Testis (tissue), 3 donors: Measurements from ENCODE around the gene TEX14. TPM values are rescaled to one million over a fixed set of nuclear protein-coding genes. Genes with fewer than 3 reads are reported as not detected.

ENCODE experiments used
- DNase-seq: peaks from one replicate; pipeline ENCODE4 v3.0.0-alpha.2; 2019
- H3K27ac ChIP-seq, 2 donors: fragments of 200-600 bp; sonication (generic); one replicate each; pipeline ENCODE4 v1.5.1; 2019
- H3K27me3 ChIP-seq: fragments of 200-600 bp; sonication (generic); one replicate; pipeline ENCODE4 v1.5.1; 2019
- H3K36me3 ChIP-seq: fragments of 200-600 bp; sonication (generic); one replicate; pipeline ENCODE4 v1.5.1; 2017; ENCODE audit warnings: low read depth; ENCODE audit errors: missing control alignments
- H3K4me1 ChIP-seq: fragments of 200-600 bp; sonication (generic); one replicate; pipeline ENCODE4 v1.5.1; 2019
- H3K4me3 ChIP-seq, 2 donors: fragments of 200-600 bp; sonication (generic); one replicate each; pipeline ENCODE4 v1.5.1; 2017 to 2019
- H3K9me3 ChIP-seq: fragments of 200-600 bp; sonication (generic); one replicate; pipeline ENCODE4 v1.5.1; 2017
- CTCF ChIP-seq, 3 experiments: fragments of 450-650 bp in 2 of 3; fragments of 200-600 bp in 1 of 3; sonication (generic) in 1 of 3; IDR thresholded peaks; one replicate each; pipeline ENCODE4 v1.5.1; 2016 to 2019; ENCODE audit warnings: antibody characterized with exemption in 3 of 3, mild to moderate bottlenecking in 2 of 3, moderate library complexity in 1 of 3
- POLR2A ChIP-seq: fragments of 450-650 bp; IDR thresholded peaks from one replicate; pipeline ENCODE4 v1.6.1; 2017; ENCODE audit warnings: antibody characterized with exemption, mild to moderate bottlenecking, moderate library complexity
- WGBS, 2 donors: methylation state at CpG; one replicate each; pipeline ENCODE4 v1.1.5; 2018; 5-methylcytosine and 5-hydroxymethylcytosine counted together
- intact Hi-C: fragments of 100-400 bp; cut with DNase I; formaldehyde crosslinking; loops from one replicate; pipeline ENCODE4 v1.15.1; 2023; ENCODE audit warnings: low total_unique reads
- polyA plus RNA-seq: library from polyadenylated mRNA; stranded (reverse); fragments of 350-450 nt; fragmentation: Illumina TruSeq; extraction: RNeasy Lipid Tissue Mini Kit (QIAGEN cat#74804); gene quantifications from one replicate; pipeline ENCODE4 v1.2.3, GENCODE V29; 2014; ENCODE audit warnings: low read depth, low replicate concordance; ENCODE audit not compliant: insufficient read depth
- total RNA-seq, 2 donors: library from RNA; depleted of rRNA; stranded (reverse); fragments of >200 nt; gene quantifications; one replicate each; pipeline ENCODE4 v1.2.3, GENCODE V29; 2016

TEX14 gene
- total and polyA plus RNA-seq, 3 donors from 2014 or later = 27.7 to 96.5 (median 37.2) TPM

GRCh38 chr17:58671969-58672368, 19.9 kb downstream of the TEX14 start:
- intact Hi-C loops = no loop called here

GRCh38 chr17:58669853-58670252, 22.0 kb downstream of the TEX14 start:
- Histone ChIP-seq H3K9me3 (no peaks in the 10 kb centered on the region), H3K27me3 (no peaks in the 10 kb centered on the region), H3K27ac (no peak overlapping the region), H3K4me3 (no peak overlapping the region), H3K36me3 (no peaks in the 10 kb centered on the region), H3K4me1 (no peaks in the 10 kb centered on the region)
- intact Hi-C loops = no loop called here
- no peak for TF ChIP-seq POLR2A
- TF ChIP-seq CTCF (IDR thresholded peaks at IDR 0.05) = no peak
- WGBS, 2 donors = 29 to 42% methylated on average over 6 of the region's 6 CpGs
- no peak for DNase-seq

More at GRCh38 chr17:58671969-58672368, 19.9 kb downstream of the TEX14 start:
- Histone ChIP-seq H3K36me3 (no peaks in the 10 kb centered on the region), H3K27ac (no peak overlapping the region), H3K4me1 (no peaks in the 10 kb centered on the region), H3K4me3 (no peak overlapping the region), H3K27me3 (no peaks in the 10 kb centered on the region), H3K9me3 (no peaks in the 10 kb centered on the region)
- DNase-seq = no peak
- 89 to 91% methylated on average over 3 of the region's 3 CpGs for WGBS, 2 donors
- no peak for TF ChIP-seq POLR2A
- no peak for TF ChIP-seq CTCF (IDR thresholded peaks at IDR 0.05)

- WGBS, 2 donors = 90 to 91% methylated on average over 2 of the region's 2 CpGs
- Histone ChIP-seq H3K4me3 (no peak overlapping the region), H3K27me3 (no peaks in the 10 kb centered on the region), H3K27ac (no peak overlapping the region), H3K4me1 (no peaks in the 10 kb centered on the region), H3K36me3 (no peaks in the 10 kb centered on the region), H3K9me3 (no peaks in the 10 kb centered on the region)
- intact Hi-C loops = no loop called here
- no peak for DNase-seq
- no peak for TF ChIP-seq CTCF (IDR thresholded peaks at IDR 0.05)
- TF ChIP-seq POLR2A = no peak
Observed at GRCh38 chr17:58668598-58668935, 23.3 kb downstream of the TEX14 start.

GRCh38 chr17:58667934-58668597, 23.8 kb downstream of the TEX14 start:
- WGBS, 2 donors = 67 to 92% methylated on average over 1 of the region's 1 CpG
- no peak for TF ChIP-seq CTCF (IDR thresholded peaks at IDR 0.05)
- TF ChIP-seq POLR2A = no peak
- Histone ChIP-seq H3K27me3 (no peaks in the 10 kb centered on the region), H3K4me3 (no peak overlapping the region), H3K36me3 (no peaks in the 10 kb centered on the region), H3K27ac (no peak overlapping the region), H3K9me3 (no peaks in the 10 kb centered on the region), H3K4me1 (no peaks in the 10 kb centered on the region)
- DNase-seq = no peak
- intact Hi-C loops = no loop called here

GRCh38 chr17:58666858-58667267, 25.0 kb downstream of the TEX14 start:
- no peak for TF ChIP-seq CTCF (IDR thresholded peaks at IDR 0.05)
- TF ChIP-seq POLR2A = no peak
- Histone ChIP-seq H3K4me3 (peak overlapping the region; percentile 19 to 39), H3K4me1 (no peaks in the 10 kb centered on the region), H3K27me3 (no peaks in the 10 kb centered on the region), H3K36me3 (no peaks in the 10 kb centered on the region), H3K27ac (peak overlapping the region in 1 of 2 donors; percentile 50), H3K9me3 (no peaks in the 10 kb centered on the region)
- intact Hi-C loops = no loop called here
- DNase-seq = peak; percentile 84
- WGBS, 2 donors = 22 to 36% methylated on average over 19 of the region's 19 CpGs
